ENCODE measurements around the gene AIG1. TPM values are rescaled to one million over a fixed set of nuclear protein-coding genes. Genes with fewer than 3 reads are reported as not detected.
"Not testable (repeated sequence)": the region's sequence is repeated elsewhere in the genome, so short reads cannot be mapped to it uniquely, and the experiment has no call there.

AIG1 gene
- total and polyA plus RNA-seq, 2 of the 13 experiments (the other 11 are each of a cell fraction or from before 2014, with no cell fraction given) = 115 to 197 TPM

DNA sequence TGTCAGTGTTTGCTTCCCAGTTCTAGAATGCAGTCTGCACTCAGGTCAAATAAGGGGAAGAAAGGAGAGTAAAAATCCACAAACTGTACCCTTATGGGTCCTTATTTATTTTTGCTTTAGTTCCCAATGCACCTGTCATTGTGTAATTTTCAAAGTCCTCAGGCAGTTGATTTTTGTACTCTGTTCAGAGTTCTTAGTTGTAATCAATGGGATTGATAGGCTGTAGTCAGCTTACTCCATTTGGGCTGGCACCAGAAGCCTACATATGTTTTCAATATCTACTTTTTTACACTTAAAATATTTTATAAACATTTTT is 18.6 kb downstream of the AIG1 start (continued):
- 0 out of 2 replicates have a peak, but pooled peaks have one; percentile 56 for TF ChIP-seq ZNF816 (CRISPR knock-in tag; IDR thresholded peaks at IDR 0.05; ENCODE audit: borderline replicate concordance)
- TF ChIP-seq, protein P1, sequence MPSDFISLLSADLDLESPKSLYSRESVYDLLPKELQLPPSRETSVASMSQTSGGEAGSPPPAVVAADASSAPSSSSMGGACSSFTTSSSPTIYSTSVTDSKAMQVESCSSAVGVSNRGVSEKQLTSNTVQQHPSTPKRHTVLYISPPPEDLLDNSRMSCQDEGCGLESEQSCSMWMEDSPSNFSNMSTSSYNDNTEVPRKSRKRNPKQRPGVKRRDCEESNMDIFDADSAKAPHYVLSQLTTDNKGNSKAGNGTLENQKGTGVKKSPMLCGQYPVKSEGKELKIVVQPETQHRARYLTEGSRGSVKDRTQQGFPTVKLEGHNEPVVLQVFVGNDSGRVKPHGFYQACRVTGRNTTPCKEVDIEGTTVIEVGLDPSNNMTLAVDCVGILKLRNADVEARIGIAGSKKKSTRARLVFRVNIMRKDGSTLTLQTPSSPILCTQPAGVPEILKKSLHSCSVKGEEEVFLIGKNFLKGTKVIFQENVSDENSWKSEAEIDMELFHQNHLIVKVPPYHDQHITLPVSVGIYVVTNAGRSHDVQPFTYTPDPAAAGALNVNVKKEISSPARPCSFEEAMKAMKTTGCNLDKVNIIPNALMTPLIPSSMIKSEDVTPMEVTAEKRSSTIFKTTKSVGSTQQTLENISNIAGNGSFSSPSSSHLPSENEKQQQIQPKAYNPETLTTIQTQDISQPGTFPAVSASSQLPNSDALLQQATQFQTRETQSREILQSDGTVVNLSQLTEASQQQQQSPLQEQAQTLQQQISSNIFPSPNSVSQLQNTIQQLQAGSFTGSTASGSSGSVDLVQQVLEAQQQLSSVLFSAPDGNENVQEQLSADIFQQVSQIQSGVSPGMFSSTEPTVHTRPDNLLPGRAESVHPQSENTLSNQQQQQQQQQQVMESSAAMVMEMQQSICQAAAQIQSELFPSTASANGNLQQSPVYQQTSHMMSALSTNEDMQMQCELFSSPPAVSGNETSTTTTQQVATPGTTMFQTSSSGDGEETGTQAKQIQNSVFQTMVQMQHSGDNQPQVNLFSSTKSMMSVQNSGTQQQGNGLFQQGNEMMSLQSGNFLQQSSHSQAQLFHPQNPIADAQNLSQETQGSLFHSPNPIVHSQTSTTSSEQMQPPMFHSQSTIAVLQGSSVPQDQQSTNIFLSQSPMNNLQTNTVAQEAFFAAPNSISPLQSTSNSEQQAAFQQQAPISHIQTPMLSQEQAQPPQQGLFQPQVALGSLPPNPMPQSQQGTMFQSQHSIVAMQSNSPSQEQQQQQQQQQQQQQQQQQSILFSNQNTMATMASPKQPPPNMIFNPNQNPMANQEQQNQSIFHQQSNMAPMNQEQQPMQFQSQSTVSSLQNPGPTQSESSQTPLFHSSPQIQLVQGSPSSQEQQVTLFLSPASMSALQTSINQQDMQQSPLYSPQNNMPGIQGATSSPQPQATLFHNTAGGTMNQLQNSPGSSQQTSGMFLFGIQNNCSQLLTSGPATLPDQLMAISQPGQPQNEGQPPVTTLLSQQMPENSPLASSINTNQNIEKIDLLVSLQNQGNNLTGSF (CRISPR knock-in tag; IDR thresholded peaks at IDR 0.05) = no peak
- no peak for TF ChIP-seq HNRNPUL1 (IDR thresholded peaks at IDR 0.05; ENCODE audit: low read depth, low read length)
- no peak for TF ChIP-seq PHF8 (CRISPR knock-in tag; IDR thresholded peaks at IDR 0.05)
- peak; percentile 64; the same call in 1 of the 2 replicates for TF ChIP-seq FOXJ3 (CRISPR knock-in tag; IDR thresholded peaks at IDR 0.05; ENCODE audit: borderline replicate concordance)
- TF ChIP-seq ZNF264 (CRISPR knock-in tag; IDR thresholded peaks at IDR 0.05) = 0 out of 2 replicates have a peak, but pooled peaks have one; percentile 65
- no peak for TF ChIP-seq HOXA7 (CRISPR knock-in tag; IDR thresholded peaks at IDR 0.05)
- TF ChIP-seq CCAR2 (optimal IDR thresholded peaks at IDR 0.05; ENCODE audit: low read depth, low read length) = no peak

DNA sequence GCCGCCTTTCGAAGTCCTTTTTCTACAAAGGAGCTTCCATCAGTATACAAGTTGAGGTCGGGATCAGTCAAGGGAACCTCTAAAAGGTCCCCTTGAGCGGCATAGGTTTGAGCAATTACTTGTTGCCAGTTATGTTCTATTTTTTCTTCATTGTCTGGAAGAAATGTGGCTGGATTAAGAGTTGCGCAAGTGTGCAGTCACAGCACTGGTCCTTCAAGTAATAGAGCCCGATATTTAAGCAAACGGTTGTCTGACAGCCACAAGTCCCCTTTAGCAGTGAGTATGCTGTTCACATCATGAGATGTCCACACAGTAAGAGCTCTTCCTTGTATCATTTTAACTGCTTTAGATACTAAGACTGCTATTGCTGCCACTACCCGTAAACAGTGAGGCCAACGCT is 21.6 kb downstream of the AIG1 start:
- in situ Hi-C loops (cut with HindIII; ENCODE audit: extremely low pct_ligation_motif_present, low pct_unique_long_range_greater_than_20kb); H4K20me1 ChIP-seq (ENCODE audit: insufficient read depth, low read length); H3K79me2 ChIP-seq (ENCODE audit: insufficient read depth, low read length); H3K27me3 ChIP-seq (ENCODE audit: control insufficient read depth in 1 of 2, insufficient read depth in 2 of 2, low read length in 2 of 2); DNase-seq (ENCODE audit: low spot score); POLR2A ChIA-PET; FAIRE-seq; H3K9ac ChIP-seq (ENCODE audit: insufficient read depth, low read depth, low read length); intact Hi-C loops (cut with micrococcal nuclease; ENCODE audit: unreplicated experiment); BruUV-seq (replicated peaks); H3K4me3 ChIP-seq (replicated peaks in 1 of 3; ENCODE audit: insufficient read depth in 1 of 3, low read depth in 2 of 3, low read length in 3 of 3); CTCF ChIA-PET (ENCODE audit: low intra/inter-chr PET ratio, low total read pairs); H3K36me3 ChIP-seq (replicated peaks in 1 of 2; ENCODE audit: control insufficient read depth in 1 of 2, insufficient read depth in 2 of 2, low read length in 2 of 2); H3K27ac ChIP-seq (ENCODE audit: extremely low read length, insufficient read depth, low read length); H3K9me3 ChIP-seq (ENCODE audit: low read length); H3K4me2 ChIP-seq (ENCODE audit: low read depth, low read length); ATAC-seq; H2AFZ ChIP-seq (ENCODE audit: low read length): not testable (repeated sequence)
- WGBS (ENCODE audit: low lambda C conversion rate) = 99% methylated on average over 9 of the region's 9 CpGs
- peaks cover 18% of the 10 kb centered on the region for H3K4me1 ChIP-seq (ENCODE audit: insufficient read depth, low read length)
- TF ChIP-seq CEBPB (IDR thresholded peaks at IDR 0.05; ENCODE audit: borderline replicate concordance, low read depth, low read length) = peak; percentile 58

DNA sequence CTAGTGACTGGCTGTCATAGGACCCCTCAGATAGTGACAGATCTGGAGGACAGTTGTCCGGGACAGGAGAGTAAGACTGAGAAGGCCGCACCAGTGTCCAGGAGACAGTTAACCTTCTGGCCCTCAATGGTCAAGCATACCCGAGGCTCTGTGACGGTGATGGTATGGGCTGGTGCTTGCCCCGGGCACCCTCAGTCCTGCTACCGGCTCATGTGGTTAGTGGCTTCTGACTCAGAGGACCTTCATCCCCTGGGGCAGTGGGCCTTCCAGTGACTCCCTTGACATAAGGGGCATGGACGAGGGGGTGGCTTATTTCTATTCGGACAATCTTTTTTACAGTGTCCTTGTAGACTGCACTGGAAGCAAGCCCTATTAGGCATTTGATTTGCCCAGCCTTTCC is 23.3 kb downstream of the AIG1 start:
- H3K9me3 ChIP-seq (ENCODE audit: low read length); H2AFZ ChIP-seq (ENCODE audit: low read length); POLR2A ChIA-PET; H3K9ac ChIP-seq (ENCODE audit: insufficient read depth, low read depth, low read length); BruUV-seq (replicated peaks); H3K36me3 ChIP-seq (replicated peaks in 1 of 2; ENCODE audit: control insufficient read depth in 1 of 2, insufficient read depth in 2 of 2, low read length in 2 of 2); ATAC-seq; DNase-seq (ENCODE audit: low spot score); H3K4me2 ChIP-seq (ENCODE audit: low read depth, low read length); H3K4me3 ChIP-seq (replicated peaks in 1 of 3; ENCODE audit: insufficient read depth in 1 of 3, low read depth in 2 of 3, low read length in 3 of 3); H3K79me2 ChIP-seq (ENCODE audit: insufficient read depth, low read length); intact Hi-C loops (cut with micrococcal nuclease; ENCODE audit: unreplicated experiment); H4K20me1 ChIP-seq (ENCODE audit: insufficient read depth, low read length); in situ Hi-C loops (cut with HindIII; ENCODE audit: extremely low pct_ligation_motif_present, low pct_unique_long_range_greater_than_20kb); H3K27ac ChIP-seq (ENCODE audit: extremely low read length, insufficient read depth, low read length); H3K27me3 ChIP-seq (ENCODE audit: control insufficient read depth in 1 of 2, insufficient read depth in 2 of 2, low read length in 2 of 2); FAIRE-seq; CTCF ChIA-PET (ENCODE audit: low intra/inter-chr PET ratio, low total read pairs): not testable (repeated sequence)
- peaks cover 14% of the 10 kb centered on the region for H3K4me1 ChIP-seq (ENCODE audit: insufficient read depth, low read length)
- 100% methylated on average over 4 of the region's 8 CpGs for WGBS (ENCODE audit: low lambda C conversion rate)

Data from HepG2 (cell line).